PC-3 (cell line): ENCODE measurements around the gene CHID1.

Source experiments
- EZH2 ChIP-seq: fragments of 300-600 bp; sonication (generic); IDR thresholded peaks from one replicate; pipeline ENCODE4 v1.6.1; 2017; ENCODE audit warnings: antibody characterized with exemption, mild to moderate bottlenecking, low read length; ENCODE audit not compliant: unreplicated experiment
- EZH2phosphoT487 ChIP-seq: fragments of 300-600 bp; sonication (generic); IDR thresholded peaks from 2 replicates; pipeline ENCODE4 v1.6.1; 2018; ENCODE audit warnings: mild to moderate bottlenecking, antibody characterized with exemption, low read length, borderline replicate concordance
- TF ChIP-seq, protein P1 (sequence below): fragments of 300-600 bp; sonication (generic); conservative IDR thresholded peaks from 2 replicates; pipeline ENCODE4 v1.5.1; 2017; ENCODE audit warnings: antibody characterized with exemption, low read depth, mild to moderate bottlenecking, low read length

- TF ChIP-seq, protein P1, sequence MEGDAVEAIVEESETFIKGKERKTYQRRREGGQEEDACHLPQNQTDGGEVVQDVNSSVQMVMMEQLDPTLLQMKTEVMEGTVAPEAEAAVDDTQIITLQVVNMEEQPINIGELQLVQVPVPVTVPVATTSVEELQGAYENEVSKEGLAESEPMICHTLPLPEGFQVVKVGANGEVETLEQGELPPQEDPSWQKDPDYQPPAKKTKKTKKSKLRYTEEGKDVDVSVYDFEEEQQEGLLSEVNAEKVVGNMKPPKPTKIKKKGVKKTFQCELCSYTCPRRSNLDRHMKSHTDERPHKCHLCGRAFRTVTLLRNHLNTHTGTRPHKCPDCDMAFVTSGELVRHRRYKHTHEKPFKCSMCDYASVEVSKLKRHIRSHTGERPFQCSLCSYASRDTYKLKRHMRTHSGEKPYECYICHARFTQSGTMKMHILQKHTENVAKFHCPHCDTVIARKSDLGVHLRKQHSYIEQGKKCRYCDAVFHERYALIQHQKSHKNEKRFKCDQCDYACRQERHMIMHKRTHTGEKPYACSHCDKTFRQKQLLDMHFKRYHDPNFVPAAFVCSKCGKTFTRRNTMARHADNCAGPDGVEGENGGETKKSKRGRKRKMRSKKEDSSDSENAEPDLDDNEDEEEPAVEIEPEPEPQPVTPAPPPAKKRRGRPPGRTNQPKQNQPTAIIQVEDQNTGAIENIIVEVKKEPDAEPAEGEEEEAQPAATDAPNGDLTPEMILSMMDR = no peak
- TF ChIP-seq EZH2phosphoT487 = no peak
- TF ChIP-seq EZH2 = no peak
Measured at GRCh38 chr11:928786-929185, 18.2 kb upstream of the CHID1 start.
